Stimulated activated CD4-positive, alpha-beta T cell treated with anti-CD3 and anti-CD28 coated beads, Interleukin-1b, Interleukin-23, amount 100 ng/mL, for 48 hours (primary cell): Measurements from ENCODE around the gene FAM131A.

Source experiments
- DNase-seq: peaks from one replicate; pipeline ENCODE4 v3.0.0-alpha.2; 2020

The FAM131A gene

GRCh38 chr3:184358921-184359350, 21.5 kb downstream of the FAM131A start:
- DNase-seq: no peak

- DNase-seq: no peak
Measured at GRCh38 chr3:184359610-184360009, 22.2 kb downstream of the FAM131A start.

- DNase-seq: no peak
Measured at GRCh38 chr3:184360070-184360928, 22.9 kb downstream of the FAM131A start.

GRCh38 chr3:184360929-184361531, 23.6 kb downstream of the FAM131A start:
- DNase-seq: no peak

- DNase-seq: peak; percentile 41
Measured at GRCh38 chr3:184361532-184361931, 24.1 kb downstream of the FAM131A start, which contains the start of the genes CLCN2 and POLR2H. Gene CLCN2, minus strand, starts transcription at chr3:184361605. Its CDS starts 126 bp downstream, at chr3:184361479. Gene POLR2H, plus strand, starts transcription at chr3:184361710. Its CDS starts 1,783 bp downstream, at chr3:184363493.

DNA sequence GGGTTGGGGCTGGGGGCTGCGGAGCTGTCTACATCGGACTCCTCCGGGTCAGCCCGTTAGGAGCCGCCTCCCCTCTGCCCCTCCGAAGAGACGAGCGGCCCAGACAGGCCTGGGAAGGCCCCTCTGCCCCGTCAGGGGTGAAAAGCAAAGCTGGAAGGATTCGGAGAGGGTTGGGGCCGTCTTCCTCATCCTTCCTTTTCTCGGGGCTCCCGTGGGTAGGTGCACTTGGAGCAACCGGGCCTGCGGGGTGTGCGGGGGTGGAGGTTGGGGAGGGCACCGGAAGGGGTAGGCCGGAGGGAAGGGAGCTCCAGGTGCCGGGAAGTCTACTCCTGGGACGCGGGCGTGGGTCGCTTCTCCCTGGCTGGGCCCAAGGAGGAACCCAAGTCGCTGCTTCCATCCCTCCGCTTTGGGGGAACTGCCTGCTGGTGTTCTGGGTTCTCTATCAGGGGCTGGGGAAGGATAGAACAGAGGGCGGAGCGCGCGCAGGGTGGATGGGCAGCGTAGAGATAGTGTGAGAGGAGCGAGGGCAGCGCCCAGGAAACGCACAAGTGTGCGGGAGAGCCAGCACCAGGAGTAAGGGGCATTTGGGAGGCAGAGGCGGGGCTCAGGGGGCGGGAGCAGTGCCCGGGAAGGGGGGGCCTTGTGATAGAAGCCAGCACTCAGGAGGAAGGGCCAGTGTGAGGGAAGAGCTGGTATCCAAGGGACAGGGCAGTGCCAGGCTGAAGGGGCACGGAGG, 24.7 kb downstream of the FAM131A start:
- DNase-seq: peak; percentile 52

DNA sequence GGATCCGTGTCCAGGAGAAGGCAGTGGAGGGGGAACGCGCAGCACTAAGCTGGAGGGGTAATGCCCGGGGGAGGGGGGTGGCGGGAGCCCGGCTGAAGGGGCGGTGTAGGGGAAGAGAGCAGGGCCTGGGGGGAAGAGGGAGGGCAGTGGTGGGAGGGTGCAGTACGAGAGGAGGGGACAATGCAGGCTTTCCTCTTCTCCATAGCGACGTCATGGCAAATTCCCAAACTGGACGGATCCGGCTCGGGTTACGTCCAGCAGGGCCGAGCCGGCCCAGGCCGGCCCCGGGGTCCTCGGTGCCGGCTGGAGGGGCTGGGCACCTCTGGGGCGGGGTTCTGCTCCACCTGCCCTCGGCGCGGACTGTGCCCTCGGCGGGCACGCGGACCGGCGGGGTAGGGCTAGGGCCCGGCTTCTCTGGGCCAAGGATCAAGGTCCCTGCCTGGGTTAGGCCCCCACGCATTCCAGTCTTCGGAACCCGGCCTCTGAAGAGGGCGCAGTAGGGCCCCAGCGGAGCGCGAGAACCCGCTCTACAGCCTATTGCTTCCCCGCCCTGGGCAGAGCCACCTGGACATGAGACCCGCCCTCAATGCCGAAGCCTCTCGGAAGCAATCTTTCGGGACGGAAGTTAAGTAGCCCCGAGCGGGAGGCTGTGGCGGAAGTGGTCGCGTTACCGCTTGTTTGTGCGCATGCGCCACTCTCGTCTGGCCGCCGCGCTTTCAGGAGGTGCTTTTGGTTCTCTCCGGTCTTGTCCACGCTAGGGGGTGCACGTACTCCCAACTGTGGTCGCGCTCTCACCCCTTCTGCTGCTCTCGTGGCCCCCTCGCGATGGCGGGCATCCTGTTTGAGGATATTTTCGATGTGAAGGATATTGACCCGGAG, 25.5 kb downstream of the FAM131A start:
- DNase-seq: peak; percentile 97

DNA sequence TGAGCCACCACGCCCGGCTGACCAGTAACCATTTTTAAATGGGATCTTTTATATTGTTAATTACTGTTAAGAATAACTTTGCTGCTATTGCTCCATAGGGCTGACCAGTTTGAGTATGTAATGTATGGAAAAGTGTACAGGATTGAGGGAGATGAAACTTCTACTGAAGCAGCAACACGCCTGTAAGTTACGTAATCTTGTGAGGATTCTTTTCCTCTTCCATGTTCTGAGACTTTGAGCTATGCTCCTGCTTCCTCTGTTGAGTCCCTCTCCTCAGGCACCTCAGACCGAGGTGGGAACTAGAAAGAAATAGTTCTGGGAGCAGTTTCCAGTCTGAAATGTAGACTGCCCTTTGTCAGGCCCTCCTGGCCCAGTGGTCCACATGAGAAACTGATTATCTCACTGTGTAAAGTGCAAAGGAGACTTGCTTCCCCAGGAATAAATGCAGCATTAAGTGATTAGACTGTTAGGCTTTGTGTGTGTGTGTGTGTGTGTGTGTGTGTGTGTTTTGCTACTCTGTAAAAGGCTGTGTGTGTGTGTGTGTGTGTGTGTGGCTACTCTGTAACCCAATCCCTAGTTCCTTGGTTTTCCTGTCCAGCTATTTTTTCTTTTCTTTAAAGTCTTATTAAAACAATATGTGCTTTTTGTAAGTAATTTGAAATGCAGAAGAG, 29.4 kb downstream of the FAM131A start:
- no peak for DNase-seq

GRCh38 chr3:184368116-184368515, 30.7 kb downstream of the FAM131A start:
- DNase-seq: no peak

DNA sequence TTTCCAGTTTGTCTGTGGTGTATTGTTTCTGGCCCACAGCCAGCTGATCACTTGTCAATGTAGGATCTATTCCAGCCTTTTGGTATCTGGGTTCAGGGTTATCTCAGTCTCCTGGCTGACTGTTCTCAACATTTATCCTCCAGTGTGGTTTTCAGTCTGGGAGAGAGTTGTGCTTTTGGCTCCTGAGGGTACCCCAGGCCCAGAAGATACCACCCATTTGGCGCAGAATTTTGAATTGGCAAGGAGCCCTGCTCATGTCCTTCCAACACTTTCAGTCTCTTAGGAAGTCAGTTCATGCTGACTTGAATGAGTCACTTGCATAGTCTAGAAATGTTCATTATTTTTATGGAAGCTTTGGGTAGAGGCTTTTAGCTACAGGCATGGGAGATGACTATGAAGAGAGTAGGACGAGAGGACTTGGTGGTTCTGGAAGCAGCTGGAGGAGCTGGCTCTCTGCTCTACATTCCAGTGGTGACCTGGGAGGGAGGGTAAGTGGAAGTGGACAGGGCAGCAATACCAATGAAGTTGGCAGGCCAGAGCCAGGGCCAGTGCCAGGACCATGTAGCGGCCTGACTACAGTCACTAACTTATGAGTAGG, 31.3 kb downstream of the FAM131A start:
- DNase-seq: no peak

GRCh38 chr3:184371570-184372018, 34.2 kb downstream of the FAM131A start:
- DNase-seq: peak; percentile 70

DNA sequence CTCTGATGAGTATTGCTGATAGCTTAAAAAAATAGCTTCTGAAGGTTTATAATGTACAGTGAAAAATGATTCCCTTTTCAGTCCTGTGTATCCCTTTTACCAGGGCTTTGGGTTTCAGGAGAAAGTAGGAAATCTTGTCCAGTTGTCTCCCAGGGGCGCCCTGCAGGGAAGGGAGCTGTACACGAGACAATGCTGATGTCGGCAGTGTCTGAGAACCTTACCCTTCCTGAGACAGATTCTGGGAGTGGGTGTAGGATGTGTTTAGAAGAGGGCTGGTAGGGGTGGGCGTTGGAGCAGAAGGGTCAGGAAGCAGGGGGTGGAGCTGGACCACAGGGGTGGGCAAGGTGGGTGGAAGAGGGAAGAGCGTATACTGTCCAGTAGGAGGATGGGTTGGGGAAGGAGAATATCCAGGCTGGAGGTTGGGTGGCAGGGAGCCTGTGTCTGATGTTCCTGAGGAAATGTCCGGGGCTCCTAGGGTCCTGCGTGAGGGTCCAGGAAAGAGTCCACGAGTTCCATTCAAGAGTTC, 35.0 kb downstream of the FAM131A start:
- DNase-seq: no peak

GRCh38 chr3:184372911-184373310, 35.5 kb downstream of the FAM131A start:
- no peak for DNase-seq

DNA sequence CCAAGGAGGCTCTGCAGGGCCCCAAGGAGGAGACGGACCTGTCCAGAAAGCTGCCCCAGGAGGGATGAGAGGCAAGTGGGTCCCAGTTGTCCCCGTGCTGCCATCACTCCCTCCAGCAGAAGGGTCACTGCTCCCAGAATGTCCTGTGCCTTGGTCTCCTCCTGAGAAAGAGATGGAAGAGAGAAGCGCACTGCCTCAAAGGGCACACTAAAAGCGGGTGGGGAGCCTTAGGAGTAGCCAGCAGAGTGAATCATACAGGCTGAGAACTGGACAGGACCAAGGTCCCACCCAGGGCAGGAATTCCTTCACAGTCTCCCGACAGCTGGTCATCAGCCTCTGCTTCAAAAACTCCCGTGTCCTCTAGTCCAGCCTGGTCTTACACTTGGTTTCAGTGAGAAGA, 36.0 kb downstream of the FAM131A start:
- no peak for DNase-seq

- no peak for DNase-seq
Measured at GRCh38 chr3:184375747-184376461, 38.5 kb downstream of the FAM131A start.

- no peak for DNase-seq
Measured at GRCh38 chr3:184377374-184377773, 40.0 kb downstream of the FAM131A start.

- no peak for DNase-seq
Measured at GRCh38 chr3:184377882-184378445, 40.6 kb downstream of the FAM131A start, which contains the start of gene THPO. Gene THPO, minus strand, starts transcription at chr3:184378207. Its CDS starts 1,948 bp downstream, at chr3:184376259.

GRCh38 chr3:184378651-184379357, 41.4 kb downstream of the FAM131A start:
- DNase-seq: no peak
